Mesenteric fat pad (tissue), 1 donor: ENCODE data around the gene CENPE. TPM values are rescaled to one million over a fixed set of nuclear protein-coding genes. Genes with fewer than 3 reads are reported as not detected.
"Not testable (repeated sequence)": the region's sequence is repeated elsewhere in the genome, so short reads cannot be mapped to it uniquely, and the experiment has no call there.

Experiments used
- DNase-seq: peaks from one replicate; pipeline ENCODE4 v3.0.0-alpha.2; 2020; ENCODE audit warnings: low spot score
- long read RNA-seq: library from polyadenylated mRNA; unstranded; transcript quantifications from one replicate; pipeline ENCODE4 v2.0.0, GENCODE V29; 2020
- total RNA-seq: library from RNA; stranded (reverse); fragmentation: NEBNext Ultra II Directional; extraction: Animal tissue kit (Norgen Biotek cat#: 25700); gene quantifications from one replicate; pipeline ENCODE4 v1.2.1, GENCODE V29; 2021
- donor health status: DM: yes; HTN: yes; CAD: no.

CENPE gene, protein sequence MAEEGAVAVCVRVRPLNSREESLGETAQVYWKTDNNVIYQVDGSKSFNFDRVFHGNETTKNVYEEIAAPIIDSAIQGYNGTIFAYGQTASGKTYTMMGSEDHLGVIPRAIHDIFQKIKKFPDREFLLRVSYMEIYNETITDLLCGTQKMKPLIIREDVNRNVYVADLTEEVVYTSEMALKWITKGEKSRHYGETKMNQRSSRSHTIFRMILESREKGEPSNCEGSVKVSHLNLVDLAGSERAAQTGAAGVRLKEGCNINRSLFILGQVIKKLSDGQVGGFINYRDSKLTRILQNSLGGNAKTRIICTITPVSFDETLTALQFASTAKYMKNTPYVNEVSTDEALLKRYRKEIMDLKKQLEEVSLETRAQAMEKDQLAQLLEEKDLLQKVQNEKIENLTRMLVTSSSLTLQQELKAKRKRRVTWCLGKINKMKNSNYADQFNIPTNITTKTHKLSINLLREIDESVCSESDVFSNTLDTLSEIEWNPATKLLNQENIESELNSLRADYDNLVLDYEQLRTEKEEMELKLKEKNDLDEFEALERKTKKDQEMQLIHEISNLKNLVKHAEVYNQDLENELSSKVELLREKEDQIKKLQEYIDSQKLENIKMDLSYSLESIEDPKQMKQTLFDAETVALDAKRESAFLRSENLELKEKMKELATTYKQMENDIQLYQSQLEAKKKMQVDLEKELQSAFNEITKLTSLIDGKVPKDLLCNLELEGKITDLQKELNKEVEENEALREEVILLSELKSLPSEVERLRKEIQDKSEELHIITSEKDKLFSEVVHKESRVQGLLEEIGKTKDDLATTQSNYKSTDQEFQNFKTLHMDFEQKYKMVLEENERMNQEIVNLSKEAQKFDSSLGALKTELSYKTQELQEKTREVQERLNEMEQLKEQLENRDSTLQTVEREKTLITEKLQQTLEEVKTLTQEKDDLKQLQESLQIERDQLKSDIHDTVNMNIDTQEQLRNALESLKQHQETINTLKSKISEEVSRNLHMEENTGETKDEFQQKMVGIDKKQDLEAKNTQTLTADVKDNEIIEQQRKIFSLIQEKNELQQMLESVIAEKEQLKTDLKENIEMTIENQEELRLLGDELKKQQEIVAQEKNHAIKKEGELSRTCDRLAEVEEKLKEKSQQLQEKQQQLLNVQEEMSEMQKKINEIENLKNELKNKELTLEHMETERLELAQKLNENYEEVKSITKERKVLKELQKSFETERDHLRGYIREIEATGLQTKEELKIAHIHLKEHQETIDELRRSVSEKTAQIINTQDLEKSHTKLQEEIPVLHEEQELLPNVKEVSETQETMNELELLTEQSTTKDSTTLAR (N-terminal part only)
- total RNA-seq = 1.2 TPM
- long read RNA-seq, partial matches to known transcripts = 5 of 5 reads
- long read RNA-seq, other reads (novel, unspliced or antisense) = 0 of 5 reads

DNA sequence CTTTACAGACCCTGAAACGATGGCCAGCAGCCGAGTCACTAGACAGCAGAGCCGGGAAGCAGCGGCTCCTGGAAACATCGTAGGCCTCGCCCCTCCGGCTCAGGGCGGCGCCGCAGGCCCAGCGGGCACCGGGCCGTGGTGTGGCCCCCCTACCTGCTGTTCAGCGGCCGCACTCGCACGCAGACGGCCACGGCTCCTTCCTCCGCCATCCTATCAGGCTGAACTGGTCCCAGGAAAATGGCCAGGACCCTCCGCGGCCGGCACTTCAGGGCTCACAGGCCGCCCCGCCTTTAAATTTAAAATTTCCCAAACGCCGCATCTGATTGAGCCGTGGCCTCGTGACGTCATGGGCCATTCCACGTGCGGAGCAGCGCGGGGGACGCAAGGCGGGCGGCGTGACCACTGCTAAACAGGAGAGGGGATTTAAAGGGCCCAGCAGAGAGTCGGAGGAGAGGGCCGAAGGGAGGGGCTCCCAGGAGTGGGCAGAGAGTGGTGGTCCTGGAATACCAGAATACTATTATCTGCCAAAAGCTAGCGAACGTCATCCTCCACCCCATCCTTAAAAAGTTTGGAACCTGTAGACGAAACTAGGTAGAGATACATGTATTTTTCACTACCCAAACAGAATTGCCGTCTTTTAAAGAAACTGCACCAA is at the start of gene CENPE:
TSS of gene CENPE (minus strand) at position 233 of the 655 bp plus-strand sequence. CDS start at position 209, 24 bp downstream.
- peak; percentile 93 for DNase-seq

DNA sequence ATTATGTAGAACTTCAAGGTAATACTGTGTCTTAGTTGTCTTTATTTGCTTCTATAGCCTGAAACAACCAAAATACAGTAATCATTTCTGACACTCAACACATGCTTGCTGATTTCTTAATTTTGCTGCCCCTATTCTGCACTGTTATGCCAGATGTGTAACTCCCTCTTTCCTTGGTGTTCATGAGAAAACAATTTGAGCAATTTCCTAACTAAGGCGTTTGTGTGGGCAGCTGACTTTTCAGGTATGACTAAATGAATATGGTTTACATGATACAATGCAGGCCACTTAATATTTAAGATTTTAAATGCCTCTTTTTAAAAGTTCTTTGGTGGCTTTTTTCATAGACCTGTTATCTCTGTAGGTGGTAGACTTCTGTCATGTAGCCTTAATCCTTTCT is 46.1 kb upstream of the CENPE start:
- no peak for DNase-seq

DNA sequence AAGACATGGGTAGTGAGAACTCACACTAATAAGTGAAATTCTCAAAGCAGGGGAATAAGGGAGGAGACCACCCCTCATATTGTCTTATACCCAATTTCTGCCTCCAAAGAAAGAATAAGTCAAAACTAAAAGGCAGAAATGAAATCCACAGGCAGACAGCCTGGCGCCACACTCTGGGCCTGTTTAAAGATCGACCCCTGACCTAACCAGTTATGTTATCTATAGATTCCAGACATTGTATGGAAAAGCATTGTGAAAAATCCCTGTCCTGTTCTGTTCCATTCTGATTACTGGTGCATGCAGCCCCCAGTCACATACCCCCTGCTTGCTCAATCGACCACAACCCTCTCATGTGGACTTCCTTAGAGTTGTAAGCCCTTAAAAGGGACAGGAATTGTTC is 32.8 kb upstream of the CENPE start:
- DNase-seq = not testable (repeated sequence)

DNA sequence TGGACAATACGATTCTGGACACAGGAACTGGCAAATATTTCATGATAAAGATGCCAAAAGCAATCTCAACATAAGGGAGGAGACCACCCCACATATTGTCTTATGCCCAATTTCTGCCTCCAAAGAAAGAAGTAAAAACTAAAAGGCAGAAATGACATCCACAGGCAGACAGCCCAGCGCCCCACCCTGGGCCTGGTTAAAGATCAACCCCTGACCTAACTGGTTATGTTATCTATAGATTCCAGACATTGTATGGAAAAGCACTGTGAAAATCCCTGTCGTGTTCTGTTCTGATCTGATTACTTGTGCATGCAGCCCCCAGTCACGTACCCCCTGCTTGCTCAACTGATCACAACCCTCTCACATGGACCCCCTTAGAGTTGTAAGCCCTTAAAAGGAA is 25.4 kb upstream of the CENPE start:
- not testable (repeated sequence) for DNase-seq

DNA sequence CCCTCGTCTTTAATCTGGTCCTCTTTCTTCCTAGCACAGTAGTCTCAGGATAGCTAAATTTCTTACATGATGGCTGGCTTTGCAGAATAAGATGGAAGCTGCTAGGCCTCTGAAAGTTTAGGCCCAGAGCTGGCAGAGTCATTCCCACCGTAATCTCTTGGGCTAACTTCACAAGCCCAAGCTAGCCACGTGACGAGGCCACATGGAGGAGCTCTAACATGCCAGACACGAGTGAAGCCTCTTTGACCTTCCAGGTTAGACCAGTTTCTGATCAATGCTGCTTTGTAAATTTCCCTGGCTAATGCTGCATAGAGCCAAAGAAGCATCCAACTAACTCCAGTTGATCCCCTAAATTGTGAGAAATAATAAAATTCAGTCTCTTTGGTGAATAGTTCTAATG is 9.5 kb upstream of the CENPE start:
- DNase-seq = no peak

DNA sequence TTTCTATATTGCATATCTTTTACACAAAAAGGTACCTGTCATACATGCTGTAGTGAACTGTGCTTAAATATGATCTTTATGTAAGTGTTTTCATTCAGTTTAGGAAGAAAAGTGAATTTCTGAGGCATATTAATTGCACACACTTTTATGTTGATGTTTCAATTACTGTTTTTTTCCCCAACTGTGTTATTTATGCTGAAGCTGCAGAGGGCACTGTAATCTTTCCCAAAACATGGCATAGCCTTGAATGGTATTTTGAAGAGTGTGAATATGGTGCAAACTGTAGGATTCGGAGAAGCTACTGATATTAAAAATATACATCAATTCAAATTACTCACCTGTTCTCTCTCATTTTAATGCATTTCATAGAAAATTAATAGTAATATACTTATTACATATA is 6.0 kb upstream of the CENPE start:
- no peak for DNase-seq

DNA sequence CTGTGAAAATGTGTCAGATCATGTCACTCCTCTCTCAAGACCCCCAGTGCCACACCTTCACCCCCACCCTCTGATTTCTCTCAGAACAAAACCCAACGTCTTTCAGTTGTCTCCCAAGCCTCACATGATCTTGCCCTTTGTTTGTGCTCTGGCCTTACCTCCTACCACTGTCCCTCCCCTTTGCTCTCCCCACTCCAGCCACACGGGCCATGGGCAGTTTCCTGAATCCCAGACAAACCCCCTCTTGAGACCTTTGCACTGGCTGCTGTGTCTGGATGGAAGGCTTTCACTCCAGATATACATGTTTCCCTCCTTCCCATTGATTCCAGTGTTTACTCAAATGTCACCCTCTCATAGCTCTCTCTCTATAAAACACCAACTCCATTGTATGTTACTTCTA is 3.6 kb upstream of the CENPE start:
- no peak for DNase-seq

DNA sequence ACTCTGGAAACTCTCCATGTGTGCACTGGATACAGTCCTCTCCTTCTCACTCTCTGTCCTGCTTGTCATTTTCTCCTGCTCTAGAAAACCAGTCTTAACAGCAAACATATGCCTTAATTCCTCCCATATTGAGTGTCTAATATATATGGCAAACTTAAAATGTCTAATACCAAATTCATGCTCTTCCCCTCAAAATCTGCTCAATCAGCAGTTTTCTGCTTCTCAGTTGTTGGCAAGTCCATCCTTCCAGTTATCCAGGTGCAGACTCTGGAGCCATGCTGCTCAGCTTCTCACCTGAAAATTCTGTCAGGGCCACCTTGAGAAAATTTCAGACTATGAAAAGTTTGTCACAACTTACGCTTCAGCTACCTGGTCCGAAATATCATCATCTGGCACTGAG is 3.1 kb upstream of the CENPE start:
- no peak for DNase-seq

DNA sequence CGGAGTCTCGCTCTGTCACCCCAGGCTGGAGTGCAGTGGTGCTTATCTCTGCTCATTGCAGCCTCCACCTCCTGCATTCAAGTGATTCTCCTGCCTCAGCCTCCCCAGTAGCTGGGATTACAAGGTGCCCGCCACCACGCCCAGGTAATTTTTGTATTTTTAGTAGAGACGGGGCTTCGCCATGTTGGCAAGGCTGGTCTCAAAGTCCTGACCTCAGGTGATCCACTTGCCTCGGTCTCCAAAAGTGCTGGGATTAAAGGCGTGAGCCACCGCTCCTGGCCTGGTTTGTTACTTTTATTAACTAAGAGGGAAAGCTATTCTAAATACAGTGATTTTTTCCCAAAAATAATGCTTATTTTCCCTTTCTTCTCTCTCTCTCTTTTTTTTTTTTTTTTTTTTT is 866 bp upstream of the CENPE start:
- DNase-seq = no peak

DNA sequence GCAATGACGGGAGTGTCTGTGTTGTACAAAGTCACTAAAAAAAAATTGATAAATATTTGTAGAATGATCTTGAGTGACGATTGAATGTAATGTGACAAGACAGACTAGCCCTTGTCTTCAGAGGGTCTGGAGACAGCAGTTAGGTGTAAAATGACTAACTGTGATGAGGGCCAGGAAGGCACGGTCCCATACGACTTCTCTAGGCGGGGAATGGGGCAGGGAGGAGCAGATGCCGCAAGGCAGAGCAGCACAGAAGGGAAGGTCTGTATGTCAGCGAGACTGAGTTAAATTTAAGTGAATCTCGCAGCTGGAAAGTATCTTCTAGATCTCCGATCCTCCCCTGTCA is 405 bp downstream of the CENPE start:
- DNase-seq = no peak

DNA sequence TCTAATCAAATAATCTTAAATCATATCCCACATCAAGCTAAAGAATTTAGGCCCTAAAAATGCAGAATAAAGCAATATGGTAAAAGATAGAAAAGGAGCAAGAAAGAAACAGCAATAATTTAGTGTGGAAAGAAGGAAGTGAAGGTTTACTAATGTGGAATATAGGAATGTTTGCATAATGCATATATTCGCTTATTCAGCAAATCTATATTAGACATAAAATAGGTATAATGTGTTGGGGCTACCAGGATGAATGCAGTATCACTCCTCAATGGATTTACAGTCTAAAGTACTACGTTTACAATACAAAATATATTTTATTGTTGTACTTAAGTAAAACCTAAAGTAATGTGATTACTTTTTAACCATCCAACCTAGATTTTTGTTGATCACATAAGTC is 4.7 kb downstream of the CENPE start:
- DNase-seq = no peak

DNA sequence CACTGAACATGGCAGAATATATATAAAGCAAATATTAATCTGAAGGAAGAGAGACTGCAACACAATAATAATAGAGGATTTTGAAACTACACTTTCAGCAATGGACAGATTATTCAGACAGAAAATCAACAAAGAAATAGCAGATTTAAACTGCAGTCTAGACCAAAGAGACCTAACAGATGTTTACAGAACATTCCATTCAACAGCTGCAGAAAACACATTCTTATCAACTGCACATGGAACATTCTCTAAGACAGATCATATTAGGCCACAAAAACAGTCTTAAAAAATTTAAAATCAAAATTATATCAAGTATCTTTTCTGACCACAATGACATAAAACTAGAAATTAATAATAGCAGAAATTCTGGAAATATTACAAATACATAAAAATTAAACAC is 27.1 kb downstream of the CENPE start:
- no peak for DNase-seq

DNA sequence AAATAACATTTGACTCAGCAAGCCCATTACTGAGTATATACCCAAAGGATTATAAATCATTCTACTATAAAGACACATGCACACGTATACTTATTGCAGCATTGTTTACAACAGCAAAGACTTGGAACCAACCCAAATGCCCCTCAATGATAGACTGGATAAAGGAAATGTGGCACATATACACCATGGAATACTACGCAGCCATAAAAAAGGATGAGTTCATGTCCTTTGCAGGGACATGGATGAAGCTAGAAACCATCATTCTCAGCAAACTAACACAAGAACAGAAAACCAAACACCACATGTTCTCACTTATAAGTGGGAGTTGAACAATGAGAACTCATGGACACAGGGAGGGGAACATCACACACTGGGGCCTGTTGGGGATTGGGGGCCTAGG is 28.4 kb downstream of the CENPE start:
- not testable (repeated sequence) for DNase-seq

DNA sequence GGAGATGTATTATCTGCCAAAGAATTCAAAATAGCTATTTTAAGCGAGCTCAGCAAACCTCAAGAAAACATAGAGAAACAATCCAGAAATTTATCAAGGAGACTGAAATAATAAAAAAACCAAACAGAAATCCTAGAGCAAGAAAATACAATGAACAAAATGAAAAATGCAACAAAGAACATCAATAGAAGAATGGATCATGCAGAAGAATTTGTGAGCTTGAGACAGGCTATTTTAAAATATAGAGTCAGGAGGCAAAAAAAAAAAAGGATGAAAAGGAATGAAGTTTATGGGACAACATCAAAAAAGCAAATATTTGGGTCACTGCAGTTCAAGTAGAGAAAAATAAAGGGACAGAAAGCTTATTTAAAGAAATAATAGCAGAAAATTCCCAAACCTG is 29.1 kb downstream of the CENPE start:
- no peak for DNase-seq

DNA sequence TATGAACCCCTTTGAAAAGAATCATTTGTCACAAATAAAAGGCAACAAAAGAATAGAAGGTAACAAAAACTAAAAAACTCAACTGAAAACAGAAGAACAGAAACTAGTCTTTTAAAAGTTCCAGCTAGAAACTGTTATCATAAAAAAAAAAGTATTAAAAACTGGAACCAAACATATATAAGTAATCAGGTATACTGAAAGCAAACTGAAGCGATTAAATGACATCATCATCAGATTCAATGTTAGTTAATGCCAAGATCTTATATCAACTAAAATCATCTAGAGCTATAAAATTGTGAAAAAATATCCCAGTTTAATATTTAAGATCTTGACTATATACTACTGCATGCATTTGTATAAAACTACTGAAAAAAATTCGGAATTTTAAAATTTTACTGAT is 36.0 kb downstream of the CENPE start:
- no peak for DNase-seq

DNA sequence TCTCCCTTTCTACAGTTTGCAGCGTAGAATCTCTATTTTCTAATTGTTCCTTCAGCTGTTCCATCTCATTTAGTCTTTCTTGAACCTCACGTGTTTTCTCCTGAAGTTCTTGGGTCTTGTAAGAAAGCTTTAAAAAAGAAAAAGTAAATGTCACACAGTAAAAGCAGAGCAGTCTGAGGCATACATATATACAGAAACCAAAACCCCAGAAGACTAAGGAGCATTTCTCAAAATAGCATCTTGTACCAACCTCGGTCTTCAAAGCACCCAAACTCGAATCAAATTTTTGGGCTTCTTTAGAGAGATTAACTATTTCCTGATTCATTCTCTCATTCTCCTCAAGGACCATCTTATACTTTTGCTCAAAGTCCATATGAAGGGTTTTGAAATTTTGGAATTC is 39.4 kb downstream of the CENPE start:
- no peak for DNase-seq

DNA sequence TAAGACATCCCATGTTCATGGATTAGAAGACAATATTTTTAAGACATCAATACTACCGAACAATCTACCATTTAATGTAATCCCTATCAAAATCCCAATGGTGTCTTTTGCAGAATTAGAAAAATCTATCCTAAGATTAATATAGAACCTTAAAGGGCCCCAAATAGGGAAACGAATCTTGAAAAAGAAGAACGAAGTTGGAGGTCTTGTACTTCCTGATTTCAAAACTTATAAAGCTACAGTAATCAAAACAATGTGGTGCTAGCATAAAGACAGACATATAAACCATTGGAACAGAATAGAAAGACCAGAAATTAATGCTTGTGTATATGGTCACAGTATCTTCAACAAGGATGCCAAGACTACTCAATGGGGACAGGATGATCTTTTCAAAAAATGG is 42.0 kb downstream of the CENPE start:
- no peak for DNase-seq

DNA sequence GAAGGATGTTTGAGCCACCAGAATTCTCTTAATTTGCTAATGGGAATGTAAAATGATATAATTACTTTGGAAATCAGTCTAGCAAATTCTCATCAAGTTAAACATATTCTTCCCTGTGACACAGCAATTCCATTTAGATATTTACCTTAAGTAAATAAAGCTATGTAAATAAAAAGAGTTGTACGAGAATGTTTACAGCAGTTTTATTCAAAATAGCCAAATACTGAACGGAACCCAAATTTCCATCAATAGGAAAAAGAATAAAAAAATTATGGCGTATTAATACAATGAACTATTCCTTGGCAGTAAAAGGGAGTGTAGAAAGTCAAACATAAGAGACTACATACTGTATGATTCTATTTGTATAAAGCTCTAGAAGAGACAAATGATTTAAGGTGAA is 45.8 kb downstream of the CENPE start:
- no peak for DNase-seq

DNA sequence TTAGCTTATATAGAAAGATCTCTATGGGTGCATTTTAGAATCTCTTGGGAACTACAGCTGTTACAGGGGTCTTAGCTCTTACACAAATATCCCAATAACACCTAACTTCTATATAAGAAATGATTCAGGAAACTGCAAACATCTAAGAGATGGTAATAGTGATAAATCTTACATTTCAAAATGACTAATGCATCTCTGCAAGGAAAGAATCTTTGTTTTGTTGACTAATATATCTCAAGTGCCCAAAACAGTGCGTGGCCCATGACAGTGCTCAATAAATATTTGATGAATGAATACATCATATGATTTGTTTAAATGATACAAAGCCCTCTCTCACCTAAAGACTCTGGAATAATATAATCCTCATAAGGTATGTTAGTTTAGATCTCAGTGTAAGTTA is 47.5 kb downstream of the CENPE start:
- no peak for DNase-seq

DNA sequence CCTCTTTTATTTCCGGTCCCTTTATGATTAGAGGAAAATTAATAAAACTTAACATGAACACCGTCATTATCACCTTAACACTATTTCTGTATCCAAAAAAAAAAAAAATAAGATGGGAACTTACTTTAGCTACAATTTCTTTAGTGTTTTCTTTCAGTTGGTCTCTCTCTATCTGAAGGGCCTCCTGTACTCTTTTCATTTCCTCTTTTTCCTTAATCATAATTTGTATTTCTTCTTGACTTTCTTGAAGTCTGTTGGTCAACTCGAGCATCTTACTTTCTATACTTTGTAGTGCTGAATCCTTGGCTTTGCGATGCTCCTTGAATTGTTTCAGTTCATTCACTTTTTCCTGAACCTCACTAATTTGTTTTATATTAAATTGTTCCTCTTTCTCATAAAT is 53.2 kb downstream of the CENPE start:
- no peak for DNase-seq

DNA sequence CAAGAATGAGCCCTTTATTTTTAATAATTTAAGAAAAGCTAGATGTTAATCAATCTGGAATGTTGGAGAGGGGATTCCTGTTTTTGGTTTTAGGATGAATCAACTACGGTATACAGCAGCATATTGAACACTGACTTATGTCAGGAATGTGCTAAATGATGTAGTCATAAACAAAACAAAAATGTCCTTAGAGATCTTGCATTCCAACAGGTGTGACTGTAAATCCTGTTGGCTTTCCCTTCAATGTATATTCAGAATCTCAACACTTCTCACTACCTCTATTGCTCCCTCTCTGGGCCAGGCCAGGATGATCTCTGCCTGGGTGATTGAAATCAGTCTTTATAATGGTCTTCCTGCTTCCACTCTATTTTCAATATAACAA is 60.7 kb downstream of the CENPE start:
- DNase-seq = no peak
